ENCODE results near the gene LGI4. TPM values are rescaled to one million over a fixed set of nuclear protein-coding genes. Genes with fewer than 3 reads are reported as not detected.

LGI4 gene
- 10 to 100 TPM in 2 of 3 donors, 1 to 10 TPM in 1; 3.7 to 34.8 (median 20.6) TPM for polyA plus RNA-seq

DNA sequence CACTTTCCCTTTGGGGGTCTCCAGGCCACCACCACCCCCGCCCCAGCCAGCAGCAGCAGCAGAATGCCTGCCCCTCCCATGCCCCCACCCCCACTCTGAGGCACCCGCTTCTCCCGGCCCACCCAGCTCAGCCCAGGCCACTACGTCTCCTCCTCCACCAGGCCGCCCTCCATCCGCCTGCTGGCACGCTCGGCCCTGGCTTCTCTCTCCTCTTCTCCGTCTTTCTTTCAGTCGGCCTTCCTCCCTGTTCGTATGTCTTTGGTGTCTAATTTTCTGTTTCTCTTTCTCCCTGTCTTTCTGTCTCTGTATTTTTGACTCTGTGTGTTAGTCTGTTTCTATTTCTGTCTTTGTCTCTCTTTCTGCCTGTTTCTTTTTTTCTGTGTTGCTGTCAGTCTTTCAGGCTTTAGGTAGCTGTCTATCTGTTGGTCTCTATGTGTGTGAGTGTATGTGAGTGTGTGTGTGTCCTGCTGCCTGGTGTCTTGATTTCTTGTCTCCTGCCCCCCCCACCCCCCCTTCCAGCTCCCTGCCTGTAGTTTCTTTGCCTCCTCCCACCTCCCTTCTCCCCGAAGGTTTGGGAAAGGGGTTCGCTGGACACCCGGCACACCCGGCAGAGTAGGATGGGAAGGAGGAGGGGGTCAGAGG is at the start of gene LGI4:
TSS of gene LGI4 (minus strand) at position 459 of the 642 bp plus-strand sequence. CDS start at position 80, 379 bp downstream.
- 59 to 66% (median 61%) methylated on average over 12 to 15 of the region's 15 CpGs for WGBS, 3 donors
- H3K27ac ChIP-seq (ENCODE audit: low read depth, low read length) = no peak within 1 kb of the TSS

DNA sequence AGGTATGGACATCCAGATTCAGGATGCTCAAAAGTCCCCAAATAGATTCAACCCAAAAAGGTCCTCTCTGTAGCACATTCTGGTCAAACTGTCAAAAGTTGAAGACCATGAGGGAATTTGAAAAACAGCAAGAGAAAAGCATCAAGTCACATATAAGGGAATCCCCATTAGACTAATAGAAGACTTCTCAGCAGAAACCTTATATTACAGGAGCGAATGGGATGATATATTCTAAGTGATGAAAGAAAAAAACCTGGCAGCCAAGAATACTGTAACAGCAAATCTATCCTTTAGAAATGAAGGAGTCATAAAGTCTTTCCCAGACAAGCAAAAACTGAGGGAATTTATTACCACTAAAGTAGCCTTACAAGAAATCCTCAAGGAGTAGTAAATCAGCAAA is 49.4 kb upstream of the LGI4 start:
- WGBS, 3 donors = 82 to 90% (median 89%) methylated on average over 1 of the region's 1 CpG
- no peak overlapping the region for H3K27ac ChIP-seq (ENCODE audit: low read depth, low read length)

DNA sequence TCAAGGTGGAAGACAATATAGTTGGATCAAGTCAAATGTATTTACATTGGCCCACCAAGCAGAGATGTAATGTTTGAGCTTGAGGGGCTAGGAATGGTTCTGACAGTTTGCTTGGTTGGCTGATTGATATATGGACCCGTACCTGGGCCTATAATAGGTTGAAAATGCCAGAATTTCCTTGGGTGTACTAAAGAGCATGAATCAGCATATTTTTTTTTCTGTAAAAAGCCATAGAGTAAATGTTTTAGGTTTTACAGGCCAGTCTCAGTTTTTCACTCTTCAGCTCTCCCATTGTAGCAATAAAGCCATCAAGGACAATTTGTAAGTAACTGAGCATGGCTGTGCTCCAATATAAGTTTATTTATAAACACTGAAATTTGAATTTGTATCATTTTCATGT is 46.5 kb upstream of the LGI4 start:
- no peak overlapping the region for H3K27ac ChIP-seq (ENCODE audit: low read depth, low read length)
- WGBS, 3 donors = 88 to 96% (median 96%) methylated on average over 1 of the region's 1 CpG

GRCh38 chr19:35179830-35180229 is 45.0 kb upstream of the LGI4 start:
- H3K27ac ChIP-seq (ENCODE audit: low read depth, low read length) = no peak overlapping the region
- WGBS, 3 donors = 65 to 74% (median 69%) methylated on average over 3 of the region's 3 CpGs

DNA sequence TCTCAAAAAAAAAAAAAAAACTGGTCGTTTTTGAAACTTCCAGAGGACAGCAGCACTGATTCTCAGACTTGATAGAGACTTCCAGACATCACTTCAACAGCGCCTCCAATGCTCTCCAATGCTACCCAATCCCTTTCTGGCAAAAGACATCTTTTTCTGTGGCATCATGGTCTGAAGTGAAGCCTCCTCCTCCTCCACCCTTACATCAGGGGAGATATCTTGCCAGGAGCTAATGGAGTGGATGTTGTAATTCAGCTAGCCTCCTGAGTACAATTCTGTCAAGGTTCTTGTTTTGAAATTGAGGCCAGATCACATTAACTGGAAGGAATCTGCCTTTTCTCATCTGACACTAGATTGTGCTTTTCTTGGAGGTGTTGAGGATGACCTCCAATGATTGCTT is 43.8 kb upstream of the LGI4 start:
- 43 to 68% (median 44%) methylated on average over 2 of the region's 2 CpGs for WGBS, 3 donors
- H3K27ac ChIP-seq (ENCODE audit: low read depth, low read length) = no peak overlapping the region

GRCh38 chr19:35177377-35178274 is 42.8 kb upstream of the LGI4 start:
- H3K27ac ChIP-seq (ENCODE audit: low read depth, low read length) = no peak overlapping the region
- WGBS, 3 donors = 71 to 80% (median 80%) methylated on average over 7 of the region's 7 CpGs

GRCh38 chr19:35176181-35176570 is 41.3 kb upstream of the LGI4 start:
- WGBS, 3 donors = 74 to 76% (median 75%) methylated on average over 3 of the region's 3 CpGs
- H3K27ac ChIP-seq (ENCODE audit: low read depth, low read length) = no peak overlapping the region

DNA sequence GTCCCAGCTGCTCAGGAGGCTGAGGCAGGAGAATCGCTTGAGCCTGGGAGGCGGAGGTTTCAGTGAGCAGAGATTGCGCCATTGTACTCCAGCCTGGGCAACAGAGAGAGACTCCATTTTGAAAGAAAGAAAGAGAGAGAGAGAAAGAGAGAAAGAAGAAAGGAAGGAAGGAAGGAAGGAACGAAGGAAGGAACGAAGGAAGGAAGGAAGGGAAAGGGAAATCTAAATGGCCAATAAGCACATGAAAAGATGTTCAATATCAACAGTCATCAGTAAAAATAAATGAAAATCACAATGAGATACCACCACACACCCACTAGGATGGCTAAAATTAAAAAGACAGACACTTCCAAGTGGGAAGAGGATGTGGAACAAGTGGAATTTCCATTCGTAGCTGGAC is 39.4 kb upstream of the LGI4 start:
- WGBS, 3 donors = 87 to 93% (median 90%) methylated on average over 6 of the region's 6 CpGs
- no peak overlapping the region for H3K27ac ChIP-seq (ENCODE audit: low read depth, low read length)

DNA sequence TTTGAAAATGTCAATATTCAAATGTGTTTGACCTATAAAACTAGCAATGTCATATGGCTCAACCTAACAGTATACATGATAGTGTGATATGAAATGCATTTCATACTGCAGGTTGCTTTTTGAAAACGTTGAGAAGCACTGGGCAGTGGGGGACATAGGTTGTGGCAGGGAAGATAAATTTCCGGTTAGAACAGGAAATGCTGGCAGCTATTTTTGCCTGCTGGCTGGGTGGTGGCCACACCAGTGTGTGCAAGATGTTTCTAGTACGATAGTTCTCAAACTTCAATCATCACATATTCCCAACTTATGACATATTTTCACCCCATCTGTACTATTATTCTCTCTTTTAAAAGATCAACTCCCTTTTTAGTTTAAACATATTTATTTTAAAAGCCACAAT is 36.9 kb upstream of the LGI4 start:
- H3K27ac ChIP-seq (ENCODE audit: low read depth, low read length) = no peak overlapping the region
- 18 to 39% (median 21%) methylated on average over 3 of the region's 3 CpGs for WGBS, 3 donors

- WGBS, 3 donors = 68 to 72% (median 70%) methylated on average over 7 of the region's 7 CpGs
- no peak overlapping the region for H3K27ac ChIP-seq (ENCODE audit: low read depth, low read length)
These were observed 35.7 kb upstream of the LGI4 start for GRCh38 chr19:35170359-35171061.

DNA sequence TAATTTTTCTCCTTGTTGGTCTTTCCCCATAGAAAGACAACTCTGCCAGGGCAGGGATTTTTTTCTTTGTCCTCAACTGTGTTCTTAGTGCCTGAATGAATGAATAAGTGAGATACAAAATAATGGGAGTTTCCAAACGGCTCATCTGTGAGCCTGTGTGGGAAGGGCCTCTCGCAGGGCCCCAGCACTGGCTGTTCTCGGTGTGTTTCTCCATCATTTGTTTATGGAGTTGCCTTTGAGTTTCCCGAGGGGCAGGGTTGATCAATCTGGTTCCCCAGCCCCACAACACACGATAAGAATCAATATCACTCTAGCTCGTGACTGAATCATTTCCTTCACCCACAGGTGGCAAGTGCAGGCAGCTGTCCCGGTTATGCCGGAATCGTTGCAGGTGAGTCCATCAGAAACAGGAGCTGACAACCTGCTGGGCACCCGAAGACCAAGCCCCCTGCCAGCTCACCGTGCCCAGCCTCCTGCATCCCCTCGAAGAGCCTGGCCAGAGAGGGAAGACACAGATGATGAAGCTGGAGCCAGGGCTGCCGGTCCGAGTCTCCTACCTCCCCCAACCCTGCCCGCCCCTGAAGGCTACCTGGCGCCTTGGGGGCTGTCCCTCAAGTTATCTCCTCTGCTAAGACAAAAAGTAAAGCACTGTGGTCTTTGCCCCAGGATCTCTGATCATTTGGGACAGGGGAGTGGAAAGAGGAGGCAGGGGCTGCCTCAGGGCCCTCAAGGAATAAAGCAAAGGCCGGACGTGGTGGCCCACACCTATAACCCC is 34.5 kb upstream of the LGI4 start:
- H3K27ac ChIP-seq (ENCODE audit: low read depth, low read length) = no peak overlapping the region
- 73 to 81% (median 75%) methylated on average over 18 of the region's 18 CpGs for WGBS, 3 donors

DNA sequence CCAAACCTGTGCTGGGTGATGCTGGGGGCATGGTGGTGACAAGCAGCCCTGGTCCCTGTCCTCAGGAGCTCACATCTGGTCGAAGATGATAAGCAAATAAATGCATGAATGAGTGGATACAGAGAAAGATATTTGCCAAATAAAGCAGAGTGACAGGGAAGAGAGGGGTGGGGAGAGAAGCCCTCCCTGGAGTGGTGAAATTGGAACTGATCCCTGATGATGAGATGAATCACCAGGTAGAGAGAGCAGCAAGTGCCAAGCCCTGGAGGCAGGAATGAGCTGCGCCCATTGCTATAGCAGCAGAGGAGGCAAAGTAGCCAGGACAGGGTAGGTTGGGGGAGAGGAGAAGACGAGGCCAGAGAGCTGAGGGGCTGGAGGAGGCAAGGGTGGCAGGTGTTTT is 33.3 kb upstream of the LGI4 start:
- 77 to 88% (median 88%) methylated on average over 3 of the region's 3 CpGs for WGBS, 3 donors
- no peak overlapping the region for H3K27ac ChIP-seq (ENCODE audit: low read depth, low read length)

DNA sequence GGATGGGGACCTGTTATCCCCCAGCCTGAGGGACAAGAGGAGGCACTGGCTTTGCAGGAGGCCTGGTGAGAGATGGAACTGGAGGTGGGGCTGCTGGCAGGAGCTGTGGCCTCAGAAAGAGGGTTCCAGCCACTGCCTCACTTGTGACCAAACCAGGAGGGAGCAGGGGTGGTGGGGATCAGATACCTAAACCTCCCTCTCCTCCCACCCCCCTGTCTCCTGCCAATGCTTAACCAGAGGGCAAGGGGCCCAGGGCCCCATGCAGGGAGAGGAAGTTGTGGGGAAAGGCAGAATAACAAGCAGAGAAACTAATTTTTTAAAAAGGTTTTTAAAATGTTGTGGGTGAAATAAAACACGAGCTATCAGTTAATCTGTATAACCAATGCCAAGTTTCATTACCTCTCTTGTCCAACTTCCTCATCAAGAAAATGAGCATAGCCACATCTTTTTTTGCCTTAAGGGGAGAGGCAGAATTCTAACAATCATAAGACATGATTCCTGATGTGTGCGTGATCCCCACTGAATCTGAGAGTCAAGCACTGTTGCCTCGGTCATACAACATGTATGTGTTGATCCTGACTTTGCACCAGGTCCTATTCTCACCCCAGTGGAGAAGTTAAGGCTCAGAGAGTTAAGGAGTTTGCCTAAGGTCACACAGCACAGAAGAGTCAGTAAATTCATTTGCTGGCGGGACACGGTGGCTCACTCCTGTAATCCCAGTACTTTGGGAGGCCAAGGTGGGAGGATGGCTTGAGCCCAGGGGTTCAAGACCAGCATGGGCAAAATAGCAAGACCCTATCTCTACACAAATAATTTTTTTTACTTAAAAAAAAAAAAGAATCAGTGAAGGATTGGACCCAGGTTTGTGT is 32.6 kb upstream of the LGI4 start:
- H3K27ac ChIP-seq (ENCODE audit: low read depth, low read length) = no peak overlapping the region
- WGBS, 3 donors = 67 to 74% (median 73%) methylated on average over 5 of the region's 5 CpGs

DNA sequence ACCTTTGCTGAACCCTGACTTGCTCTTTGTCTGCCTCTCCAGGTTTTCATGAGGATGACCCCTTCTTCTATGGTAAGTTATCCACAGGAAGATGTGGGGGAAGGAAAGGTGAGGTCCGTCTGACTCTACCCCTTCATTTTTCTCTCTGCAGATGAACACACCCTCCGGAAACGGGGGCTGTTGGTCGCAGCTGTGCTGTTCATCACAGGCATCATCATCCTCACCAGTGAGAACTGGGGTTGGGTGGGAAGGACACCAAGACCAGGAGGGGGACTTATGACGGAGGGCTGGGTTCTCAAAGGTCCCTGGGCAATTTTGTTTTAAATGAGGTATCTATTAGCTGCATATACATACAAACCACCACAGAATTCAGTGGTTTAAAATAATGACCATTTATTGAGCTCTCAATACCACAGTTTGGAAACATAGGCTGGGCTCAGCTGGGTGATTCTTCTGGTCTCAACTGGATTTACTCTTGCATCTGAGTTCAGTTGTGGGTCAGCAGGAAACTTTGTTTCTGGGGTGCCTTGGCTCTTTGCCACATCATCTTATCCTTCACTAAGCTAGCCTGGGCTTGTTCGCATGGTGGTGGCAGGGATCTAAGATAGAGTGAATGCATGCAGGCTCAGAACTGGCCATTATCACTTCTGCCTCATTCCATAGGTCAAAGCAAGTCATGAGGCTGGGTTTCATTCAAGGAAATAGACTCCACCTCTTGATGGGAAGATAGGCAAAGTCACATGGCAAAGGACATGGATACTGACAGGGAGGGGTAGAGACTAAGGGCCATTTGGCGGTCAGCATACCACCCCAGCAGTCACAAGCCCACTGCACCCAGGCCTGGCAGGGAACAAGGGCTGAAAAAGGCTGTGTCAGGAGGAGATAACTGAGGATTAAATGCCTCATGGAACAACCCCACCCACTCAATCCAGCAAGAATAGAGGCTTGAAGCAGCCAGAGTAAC is 31.5 kb upstream of the LGI4 start:
- WGBS, 3 donors = 92 to 99% (median 94%) methylated on average over 7 of the region's 7 CpGs
- no peak overlapping the region for H3K27ac ChIP-seq (ENCODE audit: low read depth, low read length)

DNA sequence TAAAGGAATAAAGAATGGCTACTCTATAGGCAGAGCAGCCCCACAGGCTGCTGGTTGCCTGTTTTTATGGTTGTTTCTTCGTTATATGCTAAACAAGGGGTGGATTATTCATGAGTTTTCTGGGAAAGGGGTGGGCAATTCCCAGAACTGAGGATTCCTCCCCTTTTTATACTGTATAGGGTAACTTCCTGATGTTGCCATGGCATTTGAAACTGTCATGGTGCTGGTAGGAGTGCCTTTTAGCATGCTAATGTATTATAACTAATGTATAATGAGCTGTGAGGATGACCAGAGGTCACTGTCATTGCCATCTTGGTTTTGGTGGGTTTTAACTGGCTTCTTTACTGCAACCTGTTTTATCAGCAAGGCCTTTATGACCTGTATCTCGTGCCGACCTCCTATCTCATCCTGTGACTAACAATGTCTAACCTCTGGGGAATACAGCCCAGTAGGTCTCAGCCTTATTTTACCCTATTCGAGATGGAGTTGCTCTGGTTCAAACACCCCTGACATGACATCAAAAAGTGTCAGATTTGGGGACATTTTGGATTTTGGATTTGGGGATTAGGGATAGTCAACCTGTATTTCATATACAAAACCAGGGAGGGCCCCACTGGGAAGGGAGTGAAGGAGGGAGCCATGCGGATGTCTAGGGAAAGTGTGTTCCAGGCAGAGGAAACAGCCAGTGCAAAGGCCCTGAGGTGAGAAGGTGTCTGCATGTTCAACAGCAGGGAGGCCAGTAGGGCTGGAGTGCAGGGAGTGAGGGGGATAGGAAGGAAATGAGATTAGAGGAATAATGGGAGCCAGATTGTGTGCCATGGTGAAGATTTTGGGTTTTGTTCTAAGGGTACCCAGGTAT is 30.6 kb upstream of the LGI4 start:
- WGBS, 3 donors = 67 to 75% (median 67%) methylated on average over 5 of the region's 5 CpGs

GRCh38 chr19:35164418-35164817 is 29.6 kb upstream of the LGI4 start:
- no peak overlapping the region for H3K27ac ChIP-seq (ENCODE audit: low read depth, low read length)
- 51 to 99% (median 88%) methylated on average over 2 of the region's 2 CpGs for WGBS, 3 donors

More for the DNA sequence above, 30.6 kb upstream of the LGI4 start:
- H3K27ac ChIP-seq (ENCODE audit: low read depth, low read length) = no peak overlapping the region

All from adipose tissue (tissue), 3 donors.